Loucy (cell line): ENCODE data around the gene COL5A1.

Experiments used
- H2AFZ ChIP-seq: fragments of 200-600 bp; sonication (generic); 2 replicates; pipeline ENCODE4 v1.6.0; 2016; ENCODE audit warnings: antibody characterized with exemption, mild to moderate bottlenecking, low read length, moderate library complexity
- H3F3A ChIP-seq: fragments of 200-600 bp; 2 replicates; pipeline ENCODE4 v1.6.0; 2016; ENCODE audit warnings: antibody characterized with exemption, low read depth, mild to moderate bottlenecking
- H3K27me3 ChIP-seq: fragments of 200-600 bp; sonication (generic); 2 replicates; pipeline ENCODE4 v1.6.1; 2014; ENCODE audit warnings: low read length, mild to moderate bottlenecking; ENCODE audit not compliant: insufficient read depth, poor library complexity, severe bottlenecking
- H3K36me3 ChIP-seq: fragments of 200-600 bp; sonication (generic); 2 replicates; pipeline ENCODE4 v1.6.1; 2016; ENCODE audit warnings: low read length; ENCODE audit not compliant: insufficient read depth
- H3K4me1 ChIP-seq: fragments of 200-600 bp; sonication (generic); 2 replicates; pipeline ENCODE4 v1.5.1; 2014; ENCODE audit warnings: low read length, mild to moderate bottlenecking; ENCODE audit not compliant: insufficient read depth, poor library complexity, severe bottlenecking
- H3K4me2 ChIP-seq: fragments of 200-600 bp; sonication (generic); 2 replicates; pipeline ENCODE4 v1.6.0; 2014; ENCODE audit warnings: antibody characterized with exemption, low read length, low read depth, mild to moderate bottlenecking; ENCODE audit not compliant: poor library complexity, severe bottlenecking
- H3K4me3 ChIP-seq: fragments of 200-600 bp; sonication (generic); 2 replicates; pipeline ENCODE4 v1.5.1; 2014; ENCODE audit warnings: low read length, mild to moderate bottlenecking, mixed read lengths; ENCODE audit not compliant: poor library complexity, severe bottlenecking
- H3K79me2 ChIP-seq: fragments of 200-600 bp; sonication (generic); 2 replicates; pipeline ENCODE4 v1.6.1; 2014; ENCODE audit warnings: low read length; ENCODE audit not compliant: insufficient read depth
- H3K9ac ChIP-seq: fragments of 200-600 bp; sonication (generic); 2 replicates; pipeline ENCODE4 v1.6.0; 2014; ENCODE audit warnings: mild to moderate bottlenecking, low read depth, low read length, moderate library complexity; ENCODE audit not compliant: poor library complexity, severe bottlenecking
- H3K9me2 ChIP-seq: fragments of 200-600 bp; sonication (generic); replicated peaks from 2 replicates; pipeline ENCODE4 v1.6.1; 2016; ENCODE audit warnings: low read depth, low read length, mixed read lengths
- H3K9me3 ChIP-seq: fragments of 200-600 bp; sonication (generic); 2 replicates; pipeline ENCODE4 v1.6.1; 2014; ENCODE audit warnings: mild to moderate bottlenecking, antibody characterized with exemption, low read length, low read depth; ENCODE audit not compliant: insufficient read depth
- H4K20me1 ChIP-seq: fragments of 200-600 bp; sonication (generic); 2 replicates; pipeline ENCODE4 v1.6.0; 2014; ENCODE audit warnings: antibody characterized with exemption, low read length, mild to moderate bottlenecking; ENCODE audit not compliant: insufficient read depth, poor library complexity, severe bottlenecking
- EZH2phosphoT487 ChIP-seq: fragments of 200-600 bp; IDR thresholded peaks from 2 replicates; pipeline ENCODE4 v1.6.1; 2018; ENCODE audit warnings: antibody characterized with exemption, mild to moderate bottlenecking, moderate library complexity, borderline replicate concordance
- TF ChIP-seq, protein P1 (sequence below): fragments of 200-600 bp; sonication (generic); conservative IDR thresholded peaks from 2 replicates; pipeline ENCODE4 v1.5.1; 2014; ENCODE audit warnings: mild to moderate bottlenecking, antibody characterized with exemption, low read length

Gene COL5A1

DNA sequence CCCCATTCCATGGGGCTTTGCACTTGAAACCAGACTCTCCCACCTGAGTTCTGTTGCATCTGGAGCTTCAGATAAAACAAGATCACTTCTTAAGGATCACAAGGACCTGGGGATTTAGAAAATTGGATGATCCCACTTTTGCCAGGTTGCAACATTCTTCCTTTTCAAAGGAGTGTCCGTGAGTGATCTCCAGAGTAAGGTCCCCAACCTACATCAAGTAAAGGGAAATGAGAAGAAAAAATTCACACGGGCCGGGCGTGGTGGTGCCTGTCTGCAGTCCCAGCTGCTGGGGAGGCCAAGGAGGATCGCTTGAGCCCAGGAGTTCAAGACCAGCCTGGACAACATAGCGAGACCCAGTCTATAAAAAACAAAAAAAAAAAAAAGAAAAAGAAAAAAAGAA lies 41.2 kb upstream of the COL5A1 start:
- H3K4me2 ChIP-seq = no peak overlapping the region
- no peaks in the 10 kb centered on the region for H3F3A ChIP-seq
- no peak overlapping the region for H3K4me3 ChIP-seq
- H3K36me3 ChIP-seq = no peaks in the 10 kb centered on the region
- H3K4me1 ChIP-seq = no peaks in the 10 kb centered on the region
- no peaks in the 10 kb centered on the region for H3K9me2 ChIP-seq
- peaks cover 10% of the 10 kb centered on the region for H3K27me3 ChIP-seq
- H3K9me3 ChIP-seq = no peaks in the 10 kb centered on the region
- no peaks in the 10 kb centered on the region for H4K20me1 ChIP-seq
- H2AFZ ChIP-seq = no peak overlapping the region
- H3K79me2 ChIP-seq = no peaks in the 10 kb centered on the region
- H3K9ac ChIP-seq = no peak overlapping the region
- TF ChIP-seq, protein P1, sequence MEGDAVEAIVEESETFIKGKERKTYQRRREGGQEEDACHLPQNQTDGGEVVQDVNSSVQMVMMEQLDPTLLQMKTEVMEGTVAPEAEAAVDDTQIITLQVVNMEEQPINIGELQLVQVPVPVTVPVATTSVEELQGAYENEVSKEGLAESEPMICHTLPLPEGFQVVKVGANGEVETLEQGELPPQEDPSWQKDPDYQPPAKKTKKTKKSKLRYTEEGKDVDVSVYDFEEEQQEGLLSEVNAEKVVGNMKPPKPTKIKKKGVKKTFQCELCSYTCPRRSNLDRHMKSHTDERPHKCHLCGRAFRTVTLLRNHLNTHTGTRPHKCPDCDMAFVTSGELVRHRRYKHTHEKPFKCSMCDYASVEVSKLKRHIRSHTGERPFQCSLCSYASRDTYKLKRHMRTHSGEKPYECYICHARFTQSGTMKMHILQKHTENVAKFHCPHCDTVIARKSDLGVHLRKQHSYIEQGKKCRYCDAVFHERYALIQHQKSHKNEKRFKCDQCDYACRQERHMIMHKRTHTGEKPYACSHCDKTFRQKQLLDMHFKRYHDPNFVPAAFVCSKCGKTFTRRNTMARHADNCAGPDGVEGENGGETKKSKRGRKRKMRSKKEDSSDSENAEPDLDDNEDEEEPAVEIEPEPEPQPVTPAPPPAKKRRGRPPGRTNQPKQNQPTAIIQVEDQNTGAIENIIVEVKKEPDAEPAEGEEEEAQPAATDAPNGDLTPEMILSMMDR = no peak
- no peak for TF ChIP-seq EZH2phosphoT487

DNA sequence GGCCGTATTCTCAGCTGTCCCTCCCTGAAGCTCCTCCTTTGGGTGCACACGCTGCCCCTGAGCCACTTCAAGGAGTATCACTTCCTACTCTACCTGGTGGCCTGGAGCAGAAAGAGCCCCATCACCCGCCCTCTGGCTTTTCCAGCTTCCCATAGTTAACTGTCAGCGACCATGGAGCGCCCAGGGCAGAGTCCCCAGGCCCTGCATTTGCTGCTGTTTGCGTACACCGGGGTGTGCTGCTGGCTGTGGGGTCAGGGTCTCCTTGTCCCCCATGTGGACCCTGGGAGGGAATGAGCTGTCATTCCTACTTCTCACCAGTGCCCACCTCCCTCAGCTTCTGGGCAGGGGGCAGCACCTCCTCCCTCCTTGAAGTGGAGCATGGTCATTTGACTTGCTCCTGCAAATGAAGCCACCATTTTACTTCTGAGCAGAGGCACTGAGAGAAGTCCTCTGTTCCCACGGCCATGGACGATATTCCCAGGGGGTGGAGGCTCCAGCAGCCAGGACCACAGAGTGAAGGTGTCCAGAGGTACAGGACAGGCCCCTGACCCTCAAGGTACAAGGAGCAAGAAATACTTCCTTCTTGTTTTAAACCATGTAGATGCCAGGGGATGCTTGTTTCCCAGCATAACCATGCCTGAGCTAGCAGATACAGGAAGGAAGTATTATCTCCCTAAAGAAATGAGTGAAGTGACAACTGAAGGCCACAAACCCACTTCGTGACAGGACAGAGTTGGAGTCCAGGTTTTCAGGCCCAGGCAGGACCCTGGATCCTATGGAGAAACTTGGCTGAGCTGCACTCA lies 40.6 kb upstream of the COL5A1 start:
- no peaks in the 10 kb centered on the region for H3K4me1 ChIP-seq
- no peak for TF ChIP-seq EZH2phosphoT487
- TF ChIP-seq, protein P1 = no peak

DNA sequence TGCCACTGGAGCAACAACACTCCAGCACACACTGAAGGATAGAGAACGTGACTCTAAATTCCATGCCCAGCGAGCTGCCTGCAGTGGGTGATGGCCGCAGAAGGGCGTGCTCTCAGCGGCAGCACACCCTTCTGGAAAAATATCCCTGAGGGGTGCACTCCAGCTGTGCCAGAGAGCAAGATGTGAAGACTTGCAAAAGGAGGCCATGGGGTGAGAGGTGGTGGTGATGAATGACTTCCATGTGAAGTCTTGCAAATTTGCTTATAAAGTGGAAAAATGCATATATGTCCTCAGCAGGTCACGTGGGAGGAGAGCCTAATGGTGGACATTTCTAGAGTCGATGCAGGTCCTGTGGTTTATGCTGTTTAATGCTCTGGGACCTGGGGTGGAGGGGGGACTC lies 39.8 kb upstream of the COL5A1 start:
- Histone ChIP-seq H3F3A (no peaks in the 10 kb centered on the region), H3K9ac (no peak overlapping the region), H3K4me3 (no peak overlapping the region), H4K20me1 (no peaks in the 10 kb centered on the region), H3K4me1 (no peaks in the 10 kb centered on the region), H3K4me2 (no peak overlapping the region), H3K36me3 (no peaks in the 10 kb centered on the region), H3K79me2 (no peaks in the 10 kb centered on the region), H3K9me2 (no peaks in the 10 kb centered on the region), H2AFZ (no peak overlapping the region), H3K9me3 (no peaks in the 10 kb centered on the region), H3K27me3 (peaks cover 10% of the 10 kb centered on the region)
- TF ChIP-seq, protein P1 = no peak

More for the DNA sequence above, 40.6 kb upstream of the COL5A1 start:
- no peaks in the 10 kb centered on the region for H3K9me2 ChIP-seq
- no peaks in the 10 kb centered on the region for H3K79me2 ChIP-seq
- no peak overlapping the region for H2AFZ ChIP-seq
- H3K4me3 ChIP-seq = no peak overlapping the region
- no peaks in the 10 kb centered on the region for H3K9me3 ChIP-seq
- no peak overlapping the region for H3K9ac ChIP-seq
- H3K36me3 ChIP-seq = no peaks in the 10 kb centered on the region
- no peaks in the 10 kb centered on the region for H4K20me1 ChIP-seq
- no peaks in the 10 kb centered on the region for H3F3A ChIP-seq
- H3K4me2 ChIP-seq = no peak overlapping the region
- peaks cover 10% of the 10 kb centered on the region for H3K27me3 ChIP-seq
